ENCODE results near the gene PTCD2.
"Not testable (repeated sequence)": the region's sequence is repeated elsewhere in the genome, so short reads cannot be mapped to it uniquely, and the experiment has no call there.

PTCD2 gene

DNA sequence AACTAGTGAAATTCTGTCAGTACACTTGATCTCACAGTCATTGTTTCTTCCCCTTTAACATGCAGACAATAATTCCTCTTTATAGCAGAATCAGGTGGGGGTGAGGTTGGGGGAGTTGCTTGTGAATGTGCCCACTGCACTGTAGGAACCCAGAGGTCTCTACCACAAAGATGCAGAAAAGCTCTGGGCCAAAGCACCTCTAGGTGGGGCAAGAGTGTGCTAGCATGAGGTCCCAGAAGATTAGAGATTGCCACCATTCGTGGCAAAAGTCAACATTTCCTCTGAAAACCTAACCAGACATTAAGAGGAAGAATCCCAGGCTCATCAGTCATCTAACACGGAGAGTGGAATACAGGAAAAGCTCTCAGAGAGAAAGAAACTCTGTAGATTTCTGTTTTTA lies 74.5 kb downstream of the PTCD2 start:
- no peaks in the 10 kb centered on the region for H3K27me3 ChIP-seq (ENCODE audit: control insufficient read depth, insufficient read depth, low read length)
- H3K36me3 ChIP-seq (ENCODE audit: control insufficient read depth, insufficient read depth, low read length) = no peaks in the 10 kb centered on the region
- H3K4me3 ChIP-seq (ENCODE audit: low read length) = no peak overlapping the region
- no peak overlapping the region for H3K27ac ChIP-seq (ENCODE audit: low read depth, low read length)
- no peak overlapping the region for H3K9ac ChIP-seq (ENCODE audit: low read length)
- peaks cover 7% of the 10 kb centered on the region for H3K4me1 ChIP-seq (ENCODE audit: control insufficient read depth, insufficient read depth, low read length)

DNA sequence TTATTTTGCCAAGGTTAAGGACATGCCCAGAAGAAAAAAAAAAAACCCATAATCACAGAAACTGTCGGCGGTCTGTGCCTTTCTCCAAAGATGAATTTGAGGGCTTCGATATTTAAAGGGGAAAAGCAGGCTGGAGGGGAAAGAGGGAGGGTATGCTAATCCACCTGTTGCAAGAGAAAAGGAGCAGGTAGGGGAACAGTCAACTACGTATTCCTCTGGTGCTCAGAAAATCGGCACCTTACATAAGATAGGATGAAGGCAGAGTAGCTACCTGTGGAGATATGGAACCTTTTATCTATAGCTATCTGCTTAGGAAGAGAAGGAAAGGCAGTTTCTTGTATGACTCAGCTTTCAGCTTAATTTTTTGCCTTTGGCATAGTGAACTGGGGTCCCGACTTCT lies 77.7 kb downstream of the PTCD2 start:
- Histone ChIP-seq H3K27me3 (ENCODE audit: control insufficient read depth, insufficient read depth, low read length) (no peaks in the 10 kb centered on the region), H3K27ac (ENCODE audit: low read depth, low read length) (no peak overlapping the region), H3K4me1 (ENCODE audit: control insufficient read depth, insufficient read depth, low read length) (no peaks in the 10 kb centered on the region), H3K9ac (ENCODE audit: low read length) (no peak overlapping the region), H3K4me3 (ENCODE audit: low read length) (no peak overlapping the region), H3K36me3 (ENCODE audit: control insufficient read depth, insufficient read depth, low read length) (no peaks in the 10 kb centered on the region)

GRCh38 chr5:72400950-72401349 lies 80.8 kb downstream of the PTCD2 start:
- Histone ChIP-seq H3K9ac (ENCODE audit: low read length) (no peak overlapping the region), H3K27ac (ENCODE audit: low read depth, low read length) (no peak overlapping the region)

GRCh38 chr5:72402381-72402890 lies 82.3 kb downstream of the PTCD2 start:
- no peaks in the 10 kb centered on the region for H3K27me3 ChIP-seq (ENCODE audit: control insufficient read depth, insufficient read depth, low read length)
- no peak overlapping the region for H3K27ac ChIP-seq (ENCODE audit: low read depth, low read length)
- no peak overlapping the region for H3K4me3 ChIP-seq (ENCODE audit: low read length)
- H3K36me3 ChIP-seq (ENCODE audit: control insufficient read depth, insufficient read depth, low read length) = no peaks in the 10 kb centered on the region
- H3K9ac ChIP-seq (ENCODE audit: low read length) = no peak overlapping the region
- no peaks in the 10 kb centered on the region for H3K4me1 ChIP-seq (ENCODE audit: control insufficient read depth, insufficient read depth, low read length)

More at GRCh38 chr5:72400950-72401349, 80.8 kb downstream of the PTCD2 start:
- Histone ChIP-seq H3K36me3 (ENCODE audit: control insufficient read depth, insufficient read depth, low read length) (no peaks in the 10 kb centered on the region), H3K4me3 (ENCODE audit: low read length) (no peak overlapping the region), H3K27me3 (ENCODE audit: control insufficient read depth, insufficient read depth, low read length) (no peaks in the 10 kb centered on the region), H3K4me1 (ENCODE audit: control insufficient read depth, insufficient read depth, low read length) (no peaks in the 10 kb centered on the region)

DNA sequence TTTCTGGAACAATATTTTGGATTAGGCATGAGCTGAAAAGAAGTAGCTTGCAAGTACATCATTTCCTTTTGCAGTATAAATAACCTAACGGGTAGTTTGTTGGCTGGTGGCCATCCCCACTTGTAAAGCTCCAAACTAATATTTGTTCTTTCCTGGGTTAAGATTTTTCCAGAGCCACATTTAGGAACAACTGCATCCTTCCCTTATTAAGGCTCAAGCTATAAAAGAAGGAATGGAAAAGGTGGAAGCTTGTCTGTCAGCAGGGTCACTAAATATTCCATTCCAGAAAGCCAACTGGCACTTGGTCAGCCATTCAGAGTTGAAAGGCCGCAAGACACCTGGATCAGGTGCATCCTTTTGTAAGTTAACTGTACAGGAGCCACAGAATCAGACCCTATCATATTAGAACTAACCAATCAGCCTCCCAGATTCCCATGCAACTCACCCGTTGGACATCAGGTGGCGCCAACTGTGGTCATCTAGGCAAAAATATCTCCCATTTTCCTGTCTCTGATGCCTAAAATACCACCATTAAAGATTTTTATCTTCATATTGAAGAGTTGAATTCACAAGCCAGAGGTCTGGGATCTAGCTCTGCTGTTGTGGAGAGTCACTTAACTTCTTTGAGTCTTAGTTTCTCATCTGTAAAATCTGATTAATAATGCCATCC lies 82.9 kb downstream of the PTCD2 start:
- no peak overlapping the region for H3K27ac ChIP-seq (ENCODE audit: low read depth, low read length)
- H3K36me3 ChIP-seq (ENCODE audit: control insufficient read depth, insufficient read depth, low read length) = no peaks in the 10 kb centered on the region
- no peaks in the 10 kb centered on the region for H3K4me1 ChIP-seq (ENCODE audit: control insufficient read depth, insufficient read depth, low read length)
- no peak overlapping the region for H3K9ac ChIP-seq (ENCODE audit: low read length)
- no peaks in the 10 kb centered on the region for H3K27me3 ChIP-seq (ENCODE audit: control insufficient read depth, insufficient read depth, low read length)
- no peak overlapping the region for H3K4me3 ChIP-seq (ENCODE audit: low read length)

DNA sequence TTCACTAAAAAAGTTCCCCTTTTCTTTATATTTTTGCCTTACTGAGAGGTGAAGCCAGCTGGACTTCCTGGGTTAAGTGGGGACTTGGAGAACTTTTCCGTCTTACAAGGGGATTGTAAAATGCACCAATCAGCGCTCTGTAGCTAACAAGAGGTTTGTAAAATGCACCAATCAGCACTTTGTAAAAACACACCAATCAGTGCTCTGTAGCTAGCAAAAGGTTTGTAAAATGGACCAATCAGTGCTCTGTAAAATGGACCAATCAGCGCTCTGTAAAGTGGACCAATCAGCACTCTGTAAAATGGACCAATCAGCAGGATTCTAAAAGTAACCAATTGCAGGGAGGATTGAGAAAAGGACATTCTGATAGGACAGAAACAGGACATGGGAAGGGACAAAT lies 84.6 kb downstream of the PTCD2 start:
- not testable (repeated sequence) for H3K4me1 ChIP-seq (ENCODE audit: control insufficient read depth, insufficient read depth, low read length); H3K27ac ChIP-seq (ENCODE audit: low read depth, low read length); H3K36me3 ChIP-seq (ENCODE audit: control insufficient read depth, insufficient read depth, low read length); H3K4me3 ChIP-seq (ENCODE audit: low read length); H3K27me3 ChIP-seq (ENCODE audit: control insufficient read depth, insufficient read depth, low read length); H3K9ac ChIP-seq (ENCODE audit: low read length)

DNA sequence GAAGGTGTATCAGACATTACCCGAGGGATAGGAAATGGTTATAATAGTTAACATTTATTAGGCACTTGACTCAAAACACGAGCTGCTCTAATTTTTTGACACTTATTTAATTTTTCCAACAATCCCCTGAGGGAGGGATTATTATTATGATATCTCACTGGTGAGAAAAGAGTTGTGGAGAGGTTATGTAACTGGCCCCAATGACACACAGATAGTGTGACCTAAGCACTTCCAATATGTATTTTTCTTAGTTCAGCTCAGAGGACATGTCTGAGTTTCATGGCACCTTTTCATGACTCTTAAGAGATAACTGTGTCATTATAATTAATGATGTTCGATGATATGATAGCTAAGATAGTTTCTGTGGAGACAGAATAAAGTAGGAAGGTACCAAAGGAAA lies 86.9 kb downstream of the PTCD2 start:
- Histone ChIP-seq H3K36me3 (ENCODE audit: control insufficient read depth, insufficient read depth, low read length) (no peaks in the 10 kb centered on the region), H3K9ac (ENCODE audit: low read length) (no peak overlapping the region), H3K27ac (ENCODE audit: low read depth, low read length) (no peak overlapping the region), H3K4me3 (ENCODE audit: low read length) (no peak overlapping the region), H3K27me3 (ENCODE audit: control insufficient read depth, insufficient read depth, low read length) (no peaks in the 10 kb centered on the region), H3K4me1 (ENCODE audit: control insufficient read depth, insufficient read depth, low read length) (no peaks in the 10 kb centered on the region)

GRCh38 chr5:72407541-72407940 lies 87.4 kb downstream of the PTCD2 start:
- H3K9ac ChIP-seq (ENCODE audit: low read length) = no peak overlapping the region
- H3K4me1 ChIP-seq (ENCODE audit: control insufficient read depth, insufficient read depth, low read length) = no peaks in the 10 kb centered on the region
- H3K27me3 ChIP-seq (ENCODE audit: control insufficient read depth, insufficient read depth, low read length) = no peaks in the 10 kb centered on the region
- no peaks in the 10 kb centered on the region for H3K36me3 ChIP-seq (ENCODE audit: control insufficient read depth, insufficient read depth, low read length)
- H3K27ac ChIP-seq (ENCODE audit: low read depth, low read length) = no peak overlapping the region
- H3K4me3 ChIP-seq (ENCODE audit: low read length) = no peak overlapping the region

DNA sequence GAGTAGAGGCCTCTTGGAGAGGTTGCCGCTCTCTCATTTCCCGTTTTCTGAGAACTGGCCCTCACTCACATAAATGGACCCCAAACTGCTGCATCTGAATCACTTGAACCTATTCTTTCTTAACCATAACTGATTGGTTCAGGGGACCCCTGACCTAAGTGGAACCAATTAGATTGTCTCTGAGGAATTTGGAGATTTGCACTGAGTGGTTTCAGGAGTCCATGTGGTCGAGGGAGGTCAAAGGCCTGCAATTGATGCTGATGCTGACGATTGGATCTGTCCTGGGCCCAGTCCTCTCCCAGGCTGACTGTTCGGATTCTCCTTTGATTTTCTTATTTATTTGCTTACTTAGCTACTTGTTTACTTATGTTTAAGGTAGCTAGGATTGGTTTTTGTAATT lies 88.0 kb downstream of the PTCD2 start:
- Histone ChIP-seq H3K36me3 (ENCODE audit: control insufficient read depth, insufficient read depth, low read length) (no peaks in the 10 kb centered on the region), H3K9ac (ENCODE audit: low read length) (no peak overlapping the region), H3K27ac (ENCODE audit: low read depth, low read length) (no peak overlapping the region), H3K27me3 (ENCODE audit: control insufficient read depth, insufficient read depth, low read length) (no peaks in the 10 kb centered on the region), H3K4me3 (ENCODE audit: low read length) (no peak overlapping the region), H3K4me1 (ENCODE audit: control insufficient read depth, insufficient read depth, low read length) (no peaks in the 10 kb centered on the region)

- Histone ChIP-seq H3K27ac (ENCODE audit: low read depth, low read length) (no peak overlapping the region), H3K36me3 (ENCODE audit: control insufficient read depth, insufficient read depth, low read length) (no peaks in the 10 kb centered on the region), H3K4me1 (ENCODE audit: control insufficient read depth, insufficient read depth, low read length) (no peaks in the 10 kb centered on the region), H3K27me3 (ENCODE audit: control insufficient read depth, insufficient read depth, low read length) (no peaks in the 10 kb centered on the region), H3K4me3 (ENCODE audit: low read length) (no peak overlapping the region), H3K9ac (ENCODE audit: low read length) (no peak overlapping the region)
Observed at GRCh38 chr5:72408603-72409002, 88.4 kb downstream of the PTCD2 start.

DNA sequence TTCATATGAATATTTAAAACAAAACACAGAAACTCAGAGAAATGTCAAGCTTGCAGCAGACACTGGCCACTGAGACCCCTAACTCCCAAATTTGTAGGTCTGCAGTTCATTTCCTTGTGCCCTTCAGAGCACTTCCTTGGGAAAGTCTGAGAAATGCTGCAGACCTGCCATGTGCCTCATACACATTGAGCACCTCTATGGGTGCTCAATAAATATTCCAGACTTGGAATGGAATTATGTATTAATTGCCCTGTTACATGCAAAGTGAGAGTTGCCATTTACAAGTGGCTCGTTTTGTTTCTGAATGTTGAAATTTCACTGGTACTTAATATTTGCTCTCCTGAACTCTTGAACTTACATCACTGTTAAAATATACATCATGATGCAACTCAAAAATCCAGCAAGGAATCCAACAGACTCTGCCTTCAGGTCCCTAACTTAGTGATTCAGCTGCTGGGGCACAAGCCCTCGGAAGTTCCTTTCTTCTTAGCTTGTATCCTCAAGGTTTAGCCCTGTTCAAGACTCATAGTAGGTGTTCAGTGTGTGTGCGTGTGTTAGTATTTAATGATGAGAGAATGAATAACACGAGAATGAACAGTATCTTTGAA lies 90.6 kb downstream of the PTCD2 start:
- H3K4me1 ChIP-seq (ENCODE audit: control insufficient read depth, insufficient read depth, low read length) = no peaks in the 10 kb centered on the region
- no peaks in the 10 kb centered on the region for H3K36me3 ChIP-seq (ENCODE audit: control insufficient read depth, insufficient read depth, low read length)
- no peak overlapping the region for H3K27ac ChIP-seq (ENCODE audit: low read depth, low read length)
- no peak overlapping the region for H3K4me3 ChIP-seq (ENCODE audit: low read length)
- no peak overlapping the region for H3K9ac ChIP-seq (ENCODE audit: low read length)
- no peaks in the 10 kb centered on the region for H3K27me3 ChIP-seq (ENCODE audit: control insufficient read depth, insufficient read depth, low read length)

DNA sequence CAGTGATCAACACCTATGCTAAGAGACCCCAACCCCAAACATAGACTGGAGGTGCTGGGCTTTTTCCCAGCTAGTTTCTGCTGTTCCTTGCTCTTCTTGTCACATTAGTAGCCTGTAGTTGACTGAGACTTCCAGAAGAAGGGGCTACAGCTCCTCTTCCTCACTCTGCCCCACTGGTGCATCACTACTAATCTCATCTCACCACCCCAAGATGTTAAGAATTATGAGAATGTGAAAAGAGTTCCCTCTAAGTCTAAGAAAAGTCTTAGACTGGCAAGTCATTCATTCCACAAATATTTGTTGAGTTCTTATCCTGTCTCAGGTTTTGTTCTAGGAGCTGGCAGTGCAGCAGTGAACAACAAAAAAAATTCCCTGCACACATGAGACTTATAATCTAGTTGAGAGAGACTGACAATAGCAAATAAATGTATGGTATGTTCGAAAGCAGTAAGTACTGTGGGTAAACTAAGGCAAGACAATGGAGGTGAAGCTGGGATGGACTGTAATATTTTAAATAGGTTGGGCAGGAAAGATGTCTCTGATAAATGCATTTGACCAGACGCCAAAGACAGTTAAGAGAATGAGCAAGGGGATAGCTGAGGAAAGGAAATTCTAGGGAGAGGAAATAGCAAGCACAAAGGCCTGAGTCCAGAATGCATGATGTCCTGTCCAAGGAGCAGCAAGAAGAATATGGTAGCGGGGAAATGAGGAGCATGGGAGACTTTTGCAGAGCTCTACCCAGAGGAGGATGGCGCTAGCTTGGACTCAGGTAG lies 92.3 kb downstream of the PTCD2 start:
- Histone ChIP-seq H3K9ac (ENCODE audit: low read length) (no peak overlapping the region), H3K36me3 (ENCODE audit: control insufficient read depth, insufficient read depth, low read length) (no peaks in the 10 kb centered on the region), H3K4me3 (ENCODE audit: low read length) (no peak overlapping the region), H3K27me3 (ENCODE audit: control insufficient read depth, insufficient read depth, low read length) (no peaks in the 10 kb centered on the region), H3K27ac (ENCODE audit: low read depth, low read length) (no peak overlapping the region), H3K4me1 (ENCODE audit: control insufficient read depth, insufficient read depth, low read length) (no peaks in the 10 kb centered on the region)

Data from rectal smooth muscle tissue (tissue), 1 donor.